GM06990 (cell line): ENCODE results near the gene IRGC.
A peak's percentile ranks its signal among the peaks of the same experiment; 100 is the strongest.

Experiments used
- DNase-seq: peaks from one replicate; pipeline ENCODE4 v3.0.0-alpha.2; 2011; ENCODE audit not compliant: insufficient read length; ENCODE audit errors: extremely low read depth
- H3K27me3 ChIP-seq: replicated peaks from 2 replicates; pipeline ENCODE4 v1.6.0; 2011; ENCODE audit warnings: low read length; ENCODE audit not compliant: control insufficient read depth, insufficient read depth
- H3K36me3 ChIP-seq: 2 replicates; pipeline ENCODE4 v1.5.1; 2011; ENCODE audit warnings: low read length; ENCODE audit not compliant: control insufficient read depth, insufficient read depth
- H3K4me3 ChIP-seq: replicated peaks from 2 replicates; pipeline ENCODE4 v1.5.1; 2011; ENCODE audit warnings: low read depth, mild to moderate bottlenecking, control low read depth, low read length
- TF ChIP-seq, protein P1 (sequence below): IDR thresholded peaks from 2 replicates; pipeline ENCODE4 v1.5.1; 2011; ENCODE audit warnings: low read length, control low read depth, mild to moderate bottlenecking, inconsistent platforms; ENCODE audit not compliant: insufficient read depth, poor library complexity, severe bottlenecking

IRGC gene

DNA sequence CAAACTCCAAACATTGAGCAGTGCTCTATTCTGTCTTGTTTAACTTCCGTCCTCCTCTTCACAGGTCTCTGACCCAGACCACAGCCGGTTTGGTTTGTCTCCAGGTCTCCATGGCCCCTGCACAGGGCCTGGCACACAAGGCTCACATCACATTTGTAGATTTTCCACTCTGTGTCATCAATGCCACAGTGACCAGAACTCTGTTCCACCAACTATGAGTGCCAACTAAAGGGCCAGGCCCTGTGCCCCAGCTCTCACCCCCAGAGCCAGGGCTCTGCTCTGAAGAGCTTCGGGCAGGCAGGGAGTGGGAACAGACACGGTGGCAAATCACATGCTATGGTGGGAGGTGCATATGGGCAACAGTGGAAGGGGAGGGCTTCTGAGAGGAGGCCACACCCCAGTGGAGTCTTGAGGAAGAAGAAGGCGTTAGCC, 22.9 kb downstream of the IRGC start:
- Histone ChIP-seq H3K36me3 (peaks cover 38% of the 10 kb centered on the region), H3K4me3 (no peak overlapping the region), H3K27me3 (no peaks in the 10 kb centered on the region)
- DNase-seq, result no peak
- TF ChIP-seq, protein P1, sequence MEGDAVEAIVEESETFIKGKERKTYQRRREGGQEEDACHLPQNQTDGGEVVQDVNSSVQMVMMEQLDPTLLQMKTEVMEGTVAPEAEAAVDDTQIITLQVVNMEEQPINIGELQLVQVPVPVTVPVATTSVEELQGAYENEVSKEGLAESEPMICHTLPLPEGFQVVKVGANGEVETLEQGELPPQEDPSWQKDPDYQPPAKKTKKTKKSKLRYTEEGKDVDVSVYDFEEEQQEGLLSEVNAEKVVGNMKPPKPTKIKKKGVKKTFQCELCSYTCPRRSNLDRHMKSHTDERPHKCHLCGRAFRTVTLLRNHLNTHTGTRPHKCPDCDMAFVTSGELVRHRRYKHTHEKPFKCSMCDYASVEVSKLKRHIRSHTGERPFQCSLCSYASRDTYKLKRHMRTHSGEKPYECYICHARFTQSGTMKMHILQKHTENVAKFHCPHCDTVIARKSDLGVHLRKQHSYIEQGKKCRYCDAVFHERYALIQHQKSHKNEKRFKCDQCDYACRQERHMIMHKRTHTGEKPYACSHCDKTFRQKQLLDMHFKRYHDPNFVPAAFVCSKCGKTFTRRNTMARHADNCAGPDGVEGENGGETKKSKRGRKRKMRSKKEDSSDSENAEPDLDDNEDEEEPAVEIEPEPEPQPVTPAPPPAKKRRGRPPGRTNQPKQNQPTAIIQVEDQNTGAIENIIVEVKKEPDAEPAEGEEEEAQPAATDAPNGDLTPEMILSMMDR, result no peak

DNA sequence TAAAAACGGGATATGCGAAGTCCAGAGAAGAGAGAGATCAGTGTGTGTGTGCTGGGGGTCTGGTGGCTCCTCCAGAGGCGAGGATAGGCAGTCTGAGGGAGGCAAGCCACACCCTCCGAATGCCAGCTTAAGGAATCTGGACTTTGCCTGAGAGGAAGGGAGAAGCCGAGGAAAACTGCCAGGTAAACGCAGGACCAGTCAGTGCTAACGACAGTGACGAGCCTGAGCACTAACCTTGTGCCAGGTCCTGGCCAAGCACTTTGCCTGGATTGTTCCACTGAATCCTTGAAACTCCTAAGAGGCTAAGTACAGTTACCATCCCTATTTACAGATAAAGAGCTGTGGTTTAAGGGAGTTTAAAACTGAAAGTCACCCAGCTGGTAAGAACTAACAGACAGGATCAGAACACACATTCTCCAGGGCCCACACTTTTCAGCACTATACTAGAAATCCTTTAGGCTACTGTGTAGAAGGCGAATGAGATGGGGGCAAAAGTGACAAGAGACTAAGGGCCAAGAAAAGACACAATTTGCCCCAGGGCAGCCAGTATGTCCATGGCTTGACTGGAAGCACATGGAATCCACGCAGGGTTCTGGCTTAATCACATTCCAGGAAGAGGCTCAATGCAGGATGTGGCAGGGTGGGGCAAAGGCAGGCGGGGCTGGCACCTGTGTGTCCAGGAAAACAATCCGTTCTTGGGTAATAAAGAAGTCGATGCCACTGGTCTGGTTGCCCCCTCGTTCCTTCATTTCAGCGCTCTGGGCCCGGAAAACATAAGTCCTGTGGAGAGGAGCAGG, 23.8 kb downstream of the IRGC start:
- TF ChIP-seq, protein P1, result no peak
- no peak for DNase-seq
- Histone ChIP-seq H3K4me3 (no peak overlapping the region), H3K27me3 (no peaks in the 10 kb centered on the region), H3K36me3 (peaks cover 39% of the 10 kb centered on the region)

DNA sequence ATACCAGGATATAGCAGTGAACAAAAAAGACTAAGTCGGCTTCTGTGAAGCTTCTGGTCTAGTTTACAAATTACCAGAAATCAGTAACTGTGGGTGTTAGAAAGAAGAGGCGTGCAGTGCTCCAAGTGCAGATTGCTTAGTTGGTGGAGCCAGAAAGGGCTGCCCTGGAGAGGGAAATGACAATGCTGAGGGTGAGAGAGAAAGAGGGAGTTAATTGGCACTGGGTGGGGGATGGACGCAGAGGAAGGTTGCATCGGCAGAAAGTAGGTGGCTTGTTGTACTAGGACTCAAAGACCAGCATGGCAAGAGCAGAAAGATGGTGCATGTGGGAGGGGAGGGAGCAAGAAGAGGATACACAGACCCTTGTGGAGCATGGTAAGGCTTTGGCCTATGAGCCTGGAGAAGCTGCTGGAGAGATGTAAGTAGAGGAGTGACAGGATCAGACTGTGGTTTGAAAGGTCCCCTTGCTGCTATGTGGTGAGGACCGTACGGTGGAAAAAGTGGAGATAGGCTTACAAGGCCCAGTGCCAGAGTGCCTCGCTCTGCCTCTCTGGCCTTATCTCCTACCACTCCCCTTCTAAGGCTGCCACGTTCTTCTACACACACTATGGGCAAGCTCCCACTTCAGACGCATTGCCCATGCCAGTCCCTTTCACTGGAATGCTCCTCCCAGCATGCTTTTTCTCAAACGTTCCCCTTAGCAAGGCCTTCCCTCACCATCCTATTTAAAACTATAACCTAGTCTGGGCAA, 25.4 kb downstream of the IRGC start:
- Histone ChIP-seq H3K36me3 (peaks cover 40% of the 10 kb centered on the region), H3K4me3 (no peak overlapping the region), H3K27me3 (no peaks in the 10 kb centered on the region)
- TF ChIP-seq, protein P1, result no peak
- no peak for DNase-seq

DNA sequence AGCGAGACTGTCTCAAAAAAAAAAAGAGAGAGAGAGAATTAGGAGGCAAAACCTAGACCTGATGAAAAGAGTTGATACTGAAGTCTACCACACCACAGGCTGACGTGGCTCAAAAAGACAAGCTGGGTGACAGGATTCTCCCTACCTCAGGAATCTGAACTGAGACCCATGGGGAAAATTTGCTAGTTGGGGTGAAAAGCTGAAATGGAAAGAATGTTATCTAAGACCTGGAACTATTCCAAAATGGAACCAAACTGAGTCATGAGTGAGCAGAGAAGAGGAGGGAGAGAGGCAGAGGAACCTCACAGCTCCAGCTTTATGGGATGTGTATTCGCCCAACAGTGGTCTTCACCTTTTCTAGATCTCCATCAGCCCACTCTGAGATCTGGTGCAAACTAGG, 27.2 kb downstream of the IRGC start:
- Histone ChIP-seq H3K36me3 (peaks cover 36% of the 10 kb centered on the region), H3K4me3 (no peak overlapping the region), H3K27me3 (no peaks in the 10 kb centered on the region)
- TF ChIP-seq, protein P1, result no peak
- DNase-seq, result no peak

DNA sequence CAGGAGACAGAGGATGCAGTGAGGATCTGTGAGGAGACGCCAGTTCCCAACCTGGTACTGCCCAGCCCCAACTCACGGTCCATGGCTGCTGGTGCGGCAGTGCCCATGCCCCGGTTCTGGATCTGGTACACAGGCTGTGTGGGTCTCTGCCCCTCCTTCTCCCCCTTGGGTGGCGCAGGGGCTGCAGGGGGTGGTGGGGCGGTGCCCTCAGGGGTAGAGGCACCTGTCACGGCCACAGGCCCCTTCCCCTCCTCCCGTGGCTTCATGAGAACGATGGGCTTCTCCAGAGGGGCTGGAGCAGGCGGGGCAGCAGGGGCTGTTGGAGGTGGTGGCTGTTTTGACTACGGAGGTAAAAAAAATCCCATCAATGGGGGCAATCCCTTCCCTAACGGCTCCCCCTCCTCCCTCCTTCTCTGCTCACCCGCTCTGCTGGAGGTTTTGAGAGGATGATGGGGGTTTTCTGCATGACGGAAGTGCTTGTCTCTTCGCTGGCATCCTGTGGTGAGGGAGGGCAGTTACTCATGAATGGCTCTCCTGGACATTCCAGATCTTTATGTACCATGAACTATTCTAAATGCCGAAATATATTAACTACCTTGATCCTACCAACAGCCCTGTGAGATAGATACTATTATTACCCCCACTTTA, 31.8 kb downstream of the IRGC start:
- Histone ChIP-seq H3K27me3 (no peaks in the 10 kb centered on the region), H3K36me3 (peaks cover 19% of the 10 kb centered on the region), H3K4me3 (0 out of 2 replicates have a peak overlapping the region, but pooled peaks have one; percentile 4)
- DNase-seq, result no peak
- TF ChIP-seq, protein P1, result no peak
